GM12878 (cell line): ENCODE results near the gene SFXN4. TPM values are rescaled to one million over a fixed set of nuclear protein-coding genes. Genes with fewer than 3 reads are reported as not detected.

Experiments used
- ATAC-seq: fragments of 200-7000 bp; cut with Tn5 transposase; 3 replicates; pipeline ENCODE4 v1.9.1; 2020; ENCODE audit warnings: mild to moderate bottlenecking, moderate library complexity
- BruUV-seq: library from RNA; stranded (reverse); fragments of 400-500 nt; replicated peaks from 2 replicates; lab custom pipeline; 2021; lab: Mats Ljungman, UMichigan
- CTCF ChIA-PET: fragments of 300-600 bp; sonication (Branson Sonifier 250); formaldehyde crosslinking; extraction: SDS; loops from one replicate; lab custom pipeline; 2021; ENCODE audit warnings: inconsistent platforms; lab: Yijun Ruan, JAX
- POLR2A ChIA-PET: fragments of 350-600 bp; formaldehyde crosslinking; extraction: SDS; loops from one replicate; lab custom pipeline; 2021; ENCODE audit warnings: inconsistent platforms; lab: Charles Lee
- RAD21 ChIA-PET: fragments of 300-600 bp; sonication (Branson Sonifier 250); formaldehyde crosslinking; loops from one replicate; lab custom pipeline; 2023; ENCODE audit warnings: antibody characterized with exemption; ENCODE audit not compliant: unreplicated experiment; lab: Charles Lee
- SMC1A ChIA-PET: fragments of 300-600 bp; sonication (Branson Sonifier 250); formaldehyde crosslinking; loops from one replicate; lab custom pipeline; 2023; ENCODE audit not compliant: unreplicated experiment, uncharacterized antibody; lab: Charles Lee
- DNase-seq: peaks from one replicate; pipeline ENCODE4 v3.0.0-alpha.2; 2011; ENCODE audit warnings: low read depth, low spot score
- FAIRE-seq: peaks from 3 replicates; lab custom pipeline; 2011; peaks lifted over from hg19 to GRCh38; lab: Jason Lieb, UNC
- H2AFZ ChIP-seq: 2 replicates; pipeline ENCODE4 v1.6.0; 2011; ENCODE audit warnings: low read depth, low read length, control low read depth; ENCODE audit not compliant: control insufficient read depth
- H3K27ac ChIP-seq: 2 replicates; pipeline ENCODE4 v1.5.1; 2011; ENCODE audit warnings: control low read depth; ENCODE audit not compliant: control insufficient read depth, insufficient read depth
- H3K27me3 ChIP-seq, 2 experiments: replicated peaks in 1 of 2; 2 replicates each; pipeline versions ENCODE4 v1.6.0 to v1.6.1; 2011; ENCODE audit warnings: low read length in 1 of 2; ENCODE audit not compliant: control insufficient read depth in 2 of 2, insufficient read depth in 2 of 2
- H3K36me3 ChIP-seq, 2 experiments: 2 replicates each; pipeline ENCODE4 v1.5.1; 2011; ENCODE audit warnings: low read length in 1 of 2; ENCODE audit not compliant: control insufficient read depth in 2 of 2, insufficient read depth in 2 of 2
- H3K4me1 ChIP-seq: 2 replicates; pipeline ENCODE4 v1.6.1; 2011; ENCODE audit warnings: mild to moderate bottlenecking, low read length, moderate library complexity, mixed read lengths; ENCODE audit not compliant: control insufficient read depth, insufficient read depth
- H3K4me2 ChIP-seq: 2 replicates; pipeline ENCODE4 v1.6.0; 2011; ENCODE audit warnings: control low read depth; ENCODE audit not compliant: control insufficient read depth, insufficient read depth
- H3K4me3 ChIP-seq: fragments of 200-600 bp; sonication (generic); 2 replicates; pipeline ENCODE4 v1.5.1; 2016
- H3K79me2 ChIP-seq: 2 replicates; pipeline ENCODE4 v1.6.0; 2011; ENCODE audit warnings: low read length; ENCODE audit not compliant: control insufficient read depth, insufficient read depth
- H3K9ac ChIP-seq: 2 replicates; pipeline ENCODE4 v1.8.0; 2011; ENCODE audit warnings: low read length, control low read depth, mixed read lengths; ENCODE audit not compliant: control insufficient read depth, insufficient read depth
- H3K9me3 ChIP-seq: replicated peaks from 3 replicates; pipeline ENCODE4 v1.5.1; 2011; ENCODE audit warnings: mild to moderate bottlenecking, low read length; ENCODE audit not compliant: control insufficient read depth, insufficient read depth
- H4K20me1 ChIP-seq: 2 replicates; pipeline ENCODE4 v1.6.0; 2011; ENCODE audit not compliant: control insufficient read depth, insufficient read depth
- GABPA ChIP-seq: IDR thresholded peaks from 2 replicates; pipeline ENCODE4 v1.6.1; 2014; ENCODE audit warnings: antibody characterized with exemption, low read depth, mild to moderate bottlenecking, inconsistent platforms
- GATAD2B ChIP-seq: fragments of 450-650 bp; conservative IDR thresholded peaks from 2 replicates; pipeline ENCODE4 v1.6.1; 2017; ENCODE audit warnings: low read depth, mild to moderate bottlenecking, moderate library complexity
- HDAC2 ChIP-seq: fragments of 200-600 bp; sonication (generic); IDR thresholded peaks from 2 replicates; pipeline ENCODE4 v1.6.1; 2017
- MEF2A ChIP-seq: IDR thresholded peaks from 2 replicates; pipeline ENCODE4 v1.6.1; 2011; ENCODE audit warnings: low read depth, mild to moderate bottlenecking, low read length, moderate library complexity; ENCODE audit not compliant: insufficient read depth
- PAX5 ChIP-seq: IDR thresholded peaks from 2 replicates; pipeline ENCODE4 v1.6.1; 2011; ENCODE audit warnings: low read depth, low read length, borderline replicate concordance
- RFX5 ChIP-seq: IDR thresholded peaks from 2 replicates; pipeline ENCODE4 v1.6.1; 2011; ENCODE audit warnings: low read depth, low read length, improper control_type of control experiment
- SMC3 ChIP-seq: IDR thresholded peaks from 2 replicates; pipeline ENCODE4 v1.6.1; 2011; ENCODE audit warnings: low read length, improper control_type of control experiment, borderline replicate concordance
- SRF ChIP-seq, 2 experiments: IDR thresholded peaks; 2 replicates each; pipeline ENCODE4 v1.6.1; 2011; ENCODE audit warnings: low read depth in 2 of 2, low read length in 2 of 2, mild to moderate bottlenecking in 1 of 2, moderate library complexity in 1 of 2
- WGBS: methylation state at CpG from one replicate; pipeline ENCODE4 v1.1.6; 2016; ENCODE audit warnings: low lambda C conversion rate; ENCODE audit not compliant: insufficient replicate concordance, insufficient coverage; ENCODE audit errors: missing lambda C conversion rate; 5-methylcytosine and 5-hydroxymethylcytosine counted together
- in situ Hi-C: fragments of 300-500 bp; cut with MboI; formaldehyde crosslinking; loops from 9 replicates; pipeline ENCODE4 v1.14.3; 2018; ENCODE audit warnings: mixed read lengths
- intact Hi-C: fragments of 100-400 bp; cut with micrococcal nuclease; formaldehyde crosslinking; loops from one replicate; pipeline ENCODE4 v1.14.2; 2022; ENCODE audit not compliant: unreplicated experiment
- polyA plus RNA-seq, 11 experiments: library from polyadenylated mRNA; depleted of rRNA in 4 of 11; unstranded in 6 of 11; stranded (reverse) in 5 of 11; fragments of >200 nt; fragmentation: Nextera tagmentation in 4 of 11; fragmentation: Illumina TruSeq in 1 of 11; extraction: Ambion mirVana in 4 of 11; extraction: Trizol in 1 of 11; gene quantifications; 1 replicate in 1 of 11; 2 replicates in 10 of 11; pipeline versions ENCODE4 v1.2.1 to v1.2.3, GENCODE V29; 2011 to 2016; ENCODE audit warnings: inconsistent platforms in 2 of 11, missing spikeins in 2 of 11, low read depth in 1 of 11
- total RNA-seq, 4 experiments: library from RNA; depleted of rRNA in 3 of 4; stranded (reverse); fragments of >200 nt in 3 of 4; fragmentation: Illumina TruSeq in 1 of 4; extraction: Trizol in 1 of 4; gene quantifications; 2 replicates each; pipeline versions ENCODE4 v1.2.1 to v1.2.3, GENCODE V29; 2013 to 2021
- TF ChIP-seq, protein P1 (sequence below): fragments of 450-650 bp; formaldehyde crosslinking; IDR thresholded peaks from 2 replicates; pipeline ENCODE4 v1.4.0; 2020; ENCODE audit warnings: mild to moderate bottlenecking, moderate library complexity

Gene SFXN4
- total and polyA plus RNA-seq, 10 of the 15 experiments (the other 5 are each of a cell fraction or from before 2014, with no cell fraction given): 40.7 to 111 (median 48.8) TPM

DNA sequence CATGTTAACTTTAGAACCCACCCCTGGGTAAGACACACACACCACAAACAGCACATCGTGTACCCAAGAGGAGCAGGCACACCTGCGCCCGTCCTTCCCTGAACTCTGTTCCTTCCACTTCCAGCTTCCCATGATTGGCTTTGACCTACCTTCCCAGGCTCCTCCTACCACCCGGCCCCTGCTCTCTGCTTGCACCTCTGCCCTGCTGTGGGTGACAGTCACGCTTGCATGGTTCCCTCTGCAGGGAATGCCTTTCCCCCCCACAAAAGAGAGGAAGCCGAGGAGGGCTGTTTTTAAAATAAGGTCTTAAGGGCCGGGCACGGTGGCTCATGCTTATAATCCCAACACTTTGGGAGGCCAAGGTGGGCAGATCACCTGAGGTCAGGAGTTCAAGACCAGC, 16.4 kb downstream of the SFXN4 start:
- Histone ChIP-seq H3K79me2 (no peaks in the 10 kb centered on the region), H3K27me3 (no peaks in the 10 kb centered on the region), H3K9ac (no peak overlapping the region), H3K4me2 (no peak overlapping the region), H2AFZ (no peak overlapping the region), H3K9me3 (no peaks in the 10 kb centered on the region), H4K20me1 (no peaks in the 10 kb centered on the region), H3K27ac (no peak overlapping the region), H3K4me1 (no peaks in the 10 kb centered on the region), H3K36me3 (peaks cover 3 to 28% of the 10 kb centered on the region in 2 experiments; a peak in 3 of 4 replicates), H3K4me3 (no peak overlapping the region)
- POLR2A ChIA-PET: no interaction called here
- no peak for DNase-seq
- SMC1A ChIA-PET: interaction anchor here (1.0 kb wide), 2 partner anchors 48 to 143 kb away, joined by 3 read pairs; no protein-coding TSS in a partner anchor
- TF ChIP-seq PAX5: peak; percentile 51; the same call in 1 of the 2 replicates
- TF ChIP-seq, protein P1, sequence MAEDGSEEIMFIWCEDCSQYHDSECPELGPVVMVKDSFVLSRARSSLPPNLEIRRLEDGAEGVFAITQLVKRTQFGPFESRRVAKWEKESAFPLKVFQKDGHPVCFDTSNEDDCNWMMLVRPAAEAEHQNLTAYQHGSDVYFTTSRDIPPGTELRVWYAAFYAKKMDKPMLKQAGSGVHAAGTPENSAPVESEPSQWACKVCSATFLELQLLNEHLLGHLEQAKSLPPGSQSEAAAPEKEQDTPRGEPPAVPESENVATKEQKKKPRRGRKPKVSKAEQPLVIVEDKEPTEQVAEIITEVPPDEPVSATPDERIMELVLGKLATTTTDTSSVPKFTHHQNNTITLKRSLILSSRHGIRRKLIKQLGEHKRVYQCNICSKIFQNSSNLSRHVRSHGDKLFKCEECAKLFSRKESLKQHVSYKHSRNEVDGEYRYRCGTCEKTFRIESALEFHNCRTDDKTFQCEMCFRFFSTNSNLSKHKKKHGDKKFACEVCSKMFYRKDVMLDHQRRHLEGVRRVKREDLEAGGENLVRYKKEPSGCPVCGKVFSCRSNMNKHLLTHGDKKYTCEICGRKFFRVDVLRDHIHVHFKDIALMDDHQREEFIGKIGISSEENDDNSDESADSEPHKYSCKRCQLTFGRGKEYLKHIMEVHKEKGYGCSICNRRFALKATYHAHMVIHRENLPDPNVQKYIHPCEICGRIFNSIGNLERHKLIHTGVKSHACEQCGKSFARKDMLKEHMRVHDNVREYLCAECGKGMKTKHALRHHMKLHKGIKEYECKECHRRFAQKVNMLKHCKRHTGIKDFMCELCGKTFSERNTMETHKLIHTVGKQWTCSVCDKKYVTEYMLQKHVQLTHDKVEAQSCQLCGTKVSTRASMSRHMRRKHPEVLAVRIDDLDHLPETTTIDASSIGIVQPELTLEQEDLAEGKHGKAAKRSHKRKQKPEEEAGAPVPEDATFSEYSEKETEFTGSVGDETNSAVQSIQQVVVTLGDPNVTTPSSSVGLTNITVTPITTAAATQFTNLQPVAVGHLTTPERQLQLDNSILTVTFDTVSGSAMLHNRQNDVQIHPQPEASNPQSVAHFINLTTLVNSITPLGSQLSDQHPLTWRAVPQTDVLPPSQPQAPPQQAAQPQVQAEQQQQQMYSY (CRISPR knock-in tag): no peak
- RAD21 ChIA-PET: no interaction called here
- intact Hi-C loops (no loop called here), in situ Hi-C loops (no loop called here)
- no TSS peak for BruUV-seq
- CTCF ChIA-PET: no interaction called here
- no peak for FAIRE-seq
- ATAC-seq: no peak
- over 99% methylated on average over 8 of the region's 8 CpGs for WGBS

DNA sequence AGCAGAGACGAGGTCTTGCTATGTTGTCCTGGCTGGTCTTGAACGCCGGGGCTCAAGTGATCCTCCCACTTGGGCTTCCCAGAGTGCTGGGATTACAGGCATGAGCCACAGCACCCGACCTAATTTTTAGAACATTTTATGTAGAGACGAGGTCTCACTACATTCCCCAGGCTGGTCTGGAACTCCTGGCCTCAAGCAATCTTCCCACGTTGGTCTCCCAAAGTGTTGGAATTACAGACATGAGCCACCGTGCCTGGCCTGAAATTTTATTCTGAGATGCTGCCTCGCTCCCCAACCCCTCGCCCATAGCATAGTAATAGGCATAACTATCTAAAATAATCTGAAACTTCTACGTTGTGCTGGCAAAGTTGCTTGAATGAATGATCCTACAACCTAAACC, 21.9 kb downstream of the SFXN4 start:
- no peak for ATAC-seq
- Histone ChIP-seq H3K4me3 (no peak overlapping the region), H3K9ac (no peak overlapping the region), H3K27me3 (no peaks in the 10 kb centered on the region), H3K9me3 (no peaks in the 10 kb centered on the region), H3K36me3 (peaks cover 8 to 18% of the 10 kb centered on the region in 2 experiments), H2AFZ (no peak overlapping the region), H4K20me1 (no peaks in the 10 kb centered on the region), H3K4me2 (no peak overlapping the region), H3K79me2 (no peaks in the 10 kb centered on the region), H3K27ac (no peak overlapping the region), H3K4me1 (no peaks in the 10 kb centered on the region)
- CTCF ChIA-PET: interaction anchor here (1.6 kb wide), 1 partner anchor 23 kb away, joined by 4 read pairs; no protein-coding TSS in a partner anchor
- WGBS: 88% methylated on average over 10 of the region's 10 CpGs
- TF ChIP-seq HDAC2 (no peak), MEF2A (no peak), GATAD2B (no peak), GABPA (no peak), RFX5 (no peak), SRF (IDR thresholded peaks at IDR 0.05; ENCODE audit: low read depth in 2 of 2, low read length in 2 of 2) (no peak), SMC3 (no peak)
- no TSS peak for BruUV-seq
- SMC1A ChIA-PET: no interaction called here
- POLR2A ChIA-PET: no interaction called here
- RAD21 ChIA-PET: no interaction called here
- in situ Hi-C loops (no loop called here), intact Hi-C loops (no loop called here)
- DNase-seq: no peak
- FAIRE-seq: no peak
